GM20000 (cell line): ENCODE data around the gene FOXN1.

Experiments used
- DNase-seq: peaks from one replicate; pipeline ENCODE4 v3.0.0; 2012; ENCODE audit warnings: low spot score
- TF ChIP-seq, protein P1 (sequence below): IDR thresholded peaks from 2 replicates; pipeline ENCODE4 v1.5.1; 2012; ENCODE audit warnings: mild to moderate bottlenecking, control low read depth; ENCODE audit errors: extremely low read depth, missing control alignments

FOXN1 gene

DNA sequence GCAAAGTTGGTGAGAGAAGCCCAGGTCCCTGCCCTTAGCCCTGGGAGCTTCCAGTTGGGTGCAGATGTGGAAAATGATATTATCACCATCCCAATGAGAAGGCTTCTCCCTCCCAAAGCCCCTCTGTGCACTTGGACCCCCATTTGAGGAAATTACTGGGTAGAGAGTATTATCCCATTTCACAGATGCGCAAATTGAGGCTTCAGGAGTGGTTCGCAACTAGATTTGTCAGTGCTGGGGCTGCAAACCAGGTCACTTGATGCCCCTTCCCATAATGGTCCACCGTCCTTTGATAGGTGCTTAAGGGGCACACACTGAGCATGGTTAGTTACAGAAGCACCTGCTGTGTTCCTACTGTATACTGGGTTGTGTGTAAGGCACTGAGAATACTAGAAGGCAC is 14.3 kb upstream of the FOXN1 start:
- no peak for DNase-seq
- TF ChIP-seq, protein P1, sequence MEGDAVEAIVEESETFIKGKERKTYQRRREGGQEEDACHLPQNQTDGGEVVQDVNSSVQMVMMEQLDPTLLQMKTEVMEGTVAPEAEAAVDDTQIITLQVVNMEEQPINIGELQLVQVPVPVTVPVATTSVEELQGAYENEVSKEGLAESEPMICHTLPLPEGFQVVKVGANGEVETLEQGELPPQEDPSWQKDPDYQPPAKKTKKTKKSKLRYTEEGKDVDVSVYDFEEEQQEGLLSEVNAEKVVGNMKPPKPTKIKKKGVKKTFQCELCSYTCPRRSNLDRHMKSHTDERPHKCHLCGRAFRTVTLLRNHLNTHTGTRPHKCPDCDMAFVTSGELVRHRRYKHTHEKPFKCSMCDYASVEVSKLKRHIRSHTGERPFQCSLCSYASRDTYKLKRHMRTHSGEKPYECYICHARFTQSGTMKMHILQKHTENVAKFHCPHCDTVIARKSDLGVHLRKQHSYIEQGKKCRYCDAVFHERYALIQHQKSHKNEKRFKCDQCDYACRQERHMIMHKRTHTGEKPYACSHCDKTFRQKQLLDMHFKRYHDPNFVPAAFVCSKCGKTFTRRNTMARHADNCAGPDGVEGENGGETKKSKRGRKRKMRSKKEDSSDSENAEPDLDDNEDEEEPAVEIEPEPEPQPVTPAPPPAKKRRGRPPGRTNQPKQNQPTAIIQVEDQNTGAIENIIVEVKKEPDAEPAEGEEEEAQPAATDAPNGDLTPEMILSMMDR = no peak

DNA sequence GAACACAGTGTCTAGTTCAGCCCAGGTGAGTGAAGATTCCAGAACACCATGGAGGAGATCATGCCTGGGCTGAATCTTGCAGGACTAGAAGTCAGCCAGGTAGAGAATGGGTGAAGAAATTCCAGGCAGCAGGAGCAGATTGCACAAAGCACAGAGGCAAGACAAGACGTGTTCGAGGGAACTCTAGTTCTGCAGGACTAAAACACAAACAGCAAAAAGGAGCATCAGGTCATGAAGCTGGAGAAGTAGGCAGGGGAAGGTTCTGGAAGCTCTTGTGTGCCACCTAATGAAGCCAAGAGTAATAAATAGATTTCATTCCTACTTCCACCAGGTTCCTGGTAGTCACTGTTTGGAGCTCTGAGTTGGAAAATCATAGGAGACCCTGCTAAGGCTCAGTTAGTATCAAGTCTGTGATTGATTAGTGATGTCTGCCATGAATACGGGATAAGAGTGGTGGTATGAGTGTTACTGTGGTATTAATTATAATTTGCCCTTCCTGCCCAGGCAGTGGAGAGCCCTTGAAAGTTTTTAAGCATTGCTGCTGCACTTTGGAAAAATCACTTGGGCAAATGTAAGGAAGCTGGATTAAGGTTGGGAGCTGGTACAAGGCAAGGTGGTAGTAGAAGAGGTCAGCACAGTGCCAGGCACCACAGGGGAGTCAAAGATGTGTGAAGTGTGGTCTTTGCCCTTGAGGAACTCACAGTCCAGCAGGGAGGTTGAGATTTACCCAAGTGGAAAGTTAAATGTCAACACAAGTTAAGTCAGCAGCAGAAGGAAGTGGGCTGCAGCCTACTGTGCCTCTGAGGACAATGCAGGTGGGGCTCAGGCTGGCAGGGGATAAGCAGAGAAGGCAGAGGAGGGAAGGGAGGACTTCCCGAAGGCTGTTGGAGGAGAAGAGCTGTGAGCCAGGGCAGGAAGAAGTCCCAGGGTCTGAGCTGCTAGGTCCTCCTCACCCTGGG is 13.5 kb upstream of the FOXN1 start:
- TF ChIP-seq, protein P1 = no peak
- DNase-seq = no peak

DNA sequence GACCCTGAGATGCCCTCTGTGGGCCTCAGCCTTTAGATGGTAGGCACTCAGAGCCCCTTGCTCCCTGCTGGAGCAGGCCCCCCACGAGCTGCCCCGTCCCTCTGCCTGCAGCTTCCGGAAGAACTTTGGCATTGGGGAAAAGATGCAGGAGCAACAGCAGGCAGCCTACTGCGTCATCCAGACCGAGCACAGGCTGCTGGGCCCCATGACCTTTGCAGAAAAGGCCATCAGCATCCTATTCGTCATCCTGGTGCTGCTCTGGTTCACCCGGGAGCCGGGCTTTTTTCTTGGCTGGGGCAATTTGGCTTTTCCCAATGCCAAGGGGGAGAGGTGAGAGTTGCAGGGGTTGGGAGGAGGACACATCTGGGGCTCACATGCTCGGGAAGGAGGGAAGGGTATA is 12.7 kb upstream of the FOXN1 start:
- DNase-seq = no peak
- TF ChIP-seq, protein P1 = no peak

DNA sequence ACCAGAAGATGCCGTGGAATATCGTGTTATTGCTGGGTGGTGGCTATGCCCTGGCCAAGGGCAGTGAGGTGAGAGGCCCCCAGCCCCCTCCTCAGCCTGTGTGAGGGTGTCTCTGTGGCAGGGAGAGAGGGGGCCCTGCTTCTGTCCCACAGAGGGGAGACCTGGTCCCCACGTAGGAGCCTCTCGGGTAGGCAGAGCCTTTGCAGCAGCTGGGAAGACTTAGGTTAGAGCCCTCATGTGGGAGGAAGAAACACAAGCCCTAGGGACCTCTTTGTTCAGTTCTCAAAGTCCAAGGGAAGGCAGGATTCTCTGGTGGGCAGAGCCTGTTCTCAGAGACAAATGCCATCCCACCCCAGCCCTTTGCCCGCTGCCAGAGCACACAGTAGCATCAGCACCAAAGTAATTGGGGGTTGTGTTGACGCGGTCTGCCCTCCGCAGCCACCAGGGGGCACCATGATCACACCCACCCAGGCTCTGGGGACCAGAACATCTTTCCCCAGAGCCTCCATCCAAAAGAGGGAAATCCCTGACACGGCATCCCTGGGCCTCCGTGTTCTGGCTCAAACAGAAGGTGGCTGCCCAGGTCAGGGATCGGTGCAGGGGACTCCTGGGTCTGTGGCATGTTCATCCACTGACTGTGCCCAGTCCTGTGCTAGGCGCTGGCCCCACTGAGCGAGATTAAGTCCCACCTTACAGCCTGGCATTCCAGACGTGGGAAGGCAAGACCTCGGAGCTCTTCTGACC is 11.5 kb upstream of the FOXN1 start:
- TF ChIP-seq, protein P1 = peak; percentile 81
- DNase-seq = peak; percentile 87

DNA sequence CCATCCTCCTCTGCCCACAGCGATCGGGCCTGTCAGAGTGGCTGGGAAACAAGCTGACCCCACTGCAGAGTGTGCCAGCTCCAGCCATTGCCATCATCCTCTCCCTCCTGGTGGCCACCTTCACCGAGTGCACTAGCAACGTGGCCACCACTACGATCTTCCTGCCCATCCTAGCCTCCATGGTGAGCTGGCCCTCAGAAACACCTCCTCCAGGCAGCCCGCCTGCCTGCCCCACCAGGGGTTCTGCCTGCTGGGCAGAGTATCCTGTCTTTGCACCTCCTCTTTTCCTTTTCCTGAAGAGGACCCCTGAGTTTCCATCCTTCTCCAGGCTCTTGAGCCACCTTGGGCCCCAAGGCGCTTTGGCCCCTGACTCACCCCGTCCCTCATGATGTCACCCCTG is 10.5 kb upstream of the FOXN1 start:
- TF ChIP-seq, protein P1 = no peak
- no peak for DNase-seq

DNA sequence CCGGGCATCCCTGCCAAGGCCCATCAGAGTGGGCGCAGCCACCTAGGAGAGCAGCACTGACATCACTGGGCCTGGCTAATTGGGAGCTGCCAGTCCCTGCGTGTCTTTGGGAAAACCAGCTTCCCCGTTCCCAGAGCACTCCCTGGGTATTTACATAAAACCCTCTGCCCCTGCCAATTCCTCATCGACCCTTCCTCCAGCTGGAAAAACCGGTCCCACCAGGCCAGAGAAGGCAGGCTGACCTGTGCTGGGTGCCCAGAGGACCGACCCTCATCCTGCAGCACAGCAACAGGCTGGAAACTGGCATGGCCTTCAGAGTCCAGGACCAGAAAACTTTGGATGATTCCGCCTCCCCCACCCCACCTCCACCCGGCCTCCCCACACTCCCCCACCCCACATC is 8.2 kb upstream of the FOXN1 start:
- DNase-seq = no peak

More for the DNA sequence above, 8.2 kb upstream of the FOXN1 start:
- TF ChIP-seq, protein P1 = no peak
